ENCODE data around the gene USP9Y. TPM values are rescaled to one million over a fixed set of nuclear protein-coding genes. Genes with fewer than 3 reads are reported as not detected.

Gene USP9Y
- total RNA-seq, 1 donor from 2014 or later = not detected

DNA sequence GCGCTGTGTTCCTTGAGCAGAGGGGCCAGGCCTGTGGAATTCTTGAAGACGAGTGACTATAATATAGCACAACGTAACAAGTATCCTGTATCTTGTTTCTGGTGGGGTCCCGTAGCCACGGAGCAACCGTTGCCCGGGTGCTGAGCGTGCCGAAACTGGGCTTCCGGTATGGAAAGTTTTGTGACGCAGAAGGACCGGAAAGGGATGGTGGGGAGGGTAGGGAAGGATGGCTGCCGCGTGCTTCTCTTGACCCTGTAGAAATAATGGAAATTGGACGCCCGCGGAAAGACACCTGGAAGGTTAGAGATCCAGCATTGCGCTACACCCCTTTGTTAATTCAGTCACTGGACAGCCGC, 204.5 kb downstream of the USP9Y start:
- H3K4me3 ChIP-seq = no peak overlapping the region
- H3F3A ChIP-seq (ENCODE audit: low read depth) = no peaks in the 10 kb centered on the region
- no peaks in the 10 kb centered on the region for H3K27me3 ChIP-seq
- no peak for DNase-seq (ENCODE audit: low spot score)
- Mint-ChIP-seq H3K27me3 (ENCODE audit: insufficient read depth, low read depth) (no peaks in the 10 kb centered on the region), H3K9me3 (no peaks in the 10 kb centered on the region), H3K27ac (no peak overlapping the region), H3K36me3 (no peaks in the 10 kb centered on the region), H3K4me3 (no peak overlapping the region), H3K4me1 (no peaks in the 10 kb centered on the region)
- no peaks in the 10 kb centered on the region for H3K4me1 ChIP-seq
- H4K20me1 ChIP-seq (ENCODE audit: low read depth) = no peaks in the 10 kb centered on the region
- H3K4me2 ChIP-seq = no peak overlapping the region
- H3K9ac ChIP-seq = no peak overlapping the region
- H3K36me3 ChIP-seq = no peaks in the 10 kb centered on the region
- TF ChIP-seq, protein P1, sequence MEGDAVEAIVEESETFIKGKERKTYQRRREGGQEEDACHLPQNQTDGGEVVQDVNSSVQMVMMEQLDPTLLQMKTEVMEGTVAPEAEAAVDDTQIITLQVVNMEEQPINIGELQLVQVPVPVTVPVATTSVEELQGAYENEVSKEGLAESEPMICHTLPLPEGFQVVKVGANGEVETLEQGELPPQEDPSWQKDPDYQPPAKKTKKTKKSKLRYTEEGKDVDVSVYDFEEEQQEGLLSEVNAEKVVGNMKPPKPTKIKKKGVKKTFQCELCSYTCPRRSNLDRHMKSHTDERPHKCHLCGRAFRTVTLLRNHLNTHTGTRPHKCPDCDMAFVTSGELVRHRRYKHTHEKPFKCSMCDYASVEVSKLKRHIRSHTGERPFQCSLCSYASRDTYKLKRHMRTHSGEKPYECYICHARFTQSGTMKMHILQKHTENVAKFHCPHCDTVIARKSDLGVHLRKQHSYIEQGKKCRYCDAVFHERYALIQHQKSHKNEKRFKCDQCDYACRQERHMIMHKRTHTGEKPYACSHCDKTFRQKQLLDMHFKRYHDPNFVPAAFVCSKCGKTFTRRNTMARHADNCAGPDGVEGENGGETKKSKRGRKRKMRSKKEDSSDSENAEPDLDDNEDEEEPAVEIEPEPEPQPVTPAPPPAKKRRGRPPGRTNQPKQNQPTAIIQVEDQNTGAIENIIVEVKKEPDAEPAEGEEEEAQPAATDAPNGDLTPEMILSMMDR (IDR thresholded peaks at IDR 0.05) = no peak
- TF ChIP-seq EZH2phosphoT487 (IDR thresholded peaks at IDR 0.05) (no peak), EZH2 (IDR thresholded peaks at IDR 0.05) (no peak)
- H3K79me2 ChIP-seq (ENCODE audit: low read depth) = no peaks in the 10 kb centered on the region
- H3K27ac ChIP-seq = no peak overlapping the region
- H2AFZ ChIP-seq (replicated peaks) = no peak overlapping the region
- no peaks in the 10 kb centered on the region for H3K9me3 ChIP-seq (ENCODE audit: low read depth)

DNA sequence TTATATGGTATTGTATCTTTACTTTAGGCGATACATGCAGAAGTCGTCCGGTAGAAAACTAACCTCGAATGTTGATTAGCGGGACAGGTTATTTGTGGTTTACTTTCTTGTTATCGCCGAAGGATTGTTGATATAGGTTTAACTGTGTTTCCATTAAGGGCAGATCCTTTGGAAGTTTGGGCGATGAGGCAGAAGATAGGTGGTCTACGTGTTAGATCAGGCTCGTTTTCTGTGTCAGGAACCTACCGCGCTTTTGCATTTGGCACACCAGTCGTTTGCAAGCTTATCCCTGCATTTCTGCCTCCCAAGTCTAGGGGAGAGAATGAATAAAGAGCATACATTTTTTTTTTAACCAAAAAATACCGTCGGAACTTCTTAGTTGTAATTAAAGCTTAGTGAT, 204.9 kb downstream of the USP9Y start:
- H3K4me1 ChIP-seq = no peaks in the 10 kb centered on the region
- no peak overlapping the region for H3K4me2 ChIP-seq
- no peak overlapping the region for H3K4me3 Mint-ChIP-seq
- H4K20me1 ChIP-seq (ENCODE audit: low read depth) = no peaks in the 10 kb centered on the region
- H3K4me3 ChIP-seq = no peak overlapping the region
- no peaks in the 10 kb centered on the region for H3K9me3 Mint-ChIP-seq
- no peaks in the 10 kb centered on the region for H3K36me3 ChIP-seq
- no peaks in the 10 kb centered on the region for H3K27me3 Mint-ChIP-seq (ENCODE audit: insufficient read depth, low read depth)
- no peaks in the 10 kb centered on the region for H3K27me3 ChIP-seq
- H3K9ac ChIP-seq = no peak overlapping the region
- H3K36me3 Mint-ChIP-seq = no peaks in the 10 kb centered on the region
- no peaks in the 10 kb centered on the region for H3K9me3 ChIP-seq (ENCODE audit: low read depth)
- H3K27ac Mint-ChIP-seq = no peak overlapping the region
- H3K79me2 ChIP-seq (ENCODE audit: low read depth) = no peaks in the 10 kb centered on the region
- no peak overlapping the region for H3K27ac ChIP-seq
- no peaks in the 10 kb centered on the region for H3F3A ChIP-seq (ENCODE audit: low read depth)
- H3K4me1 Mint-ChIP-seq = no peaks in the 10 kb centered on the region
- DNase-seq (ENCODE audit: low spot score) = no peak
- H2AFZ ChIP-seq (replicated peaks) = no peak overlapping the region
- TF ChIP-seq, protein P1 (IDR thresholded peaks at IDR 0.05) = no peak
- TF ChIP-seq EZH2 (IDR thresholded peaks at IDR 0.05) (no peak), EZH2phosphoT487 (IDR thresholded peaks at IDR 0.05) (no peak)

Other genes starting within 250 kb of the USP9Y start
- gene DDX3Y, start 203.6 kb downstream of the USP9Y start, total RNA-seq (ENCODE audit: low replicate concordance) = not detected in 2 replicates